ENCODE measurements around the gene TCERG1L. TPM values are rescaled to one million over a fixed set of nuclear protein-coding genes. Genes with fewer than 3 reads are reported as not detected.

The TCERG1L gene
- total RNA-seq, 2 donors from 2014 or later: 1.6 to 4.5 TPM

GRCh38 chr10:131274883-131275282, 36.6 kb downstream of the TCERG1L start:
- H3K36me3 ChIP-seq (ENCODE audit: control insufficient read depth, insufficient read depth, low read length): no peaks in the 10 kb centered on the region
- H3K27ac Mint-ChIP-seq: no peak overlapping the region
- H3K27me3 Mint-ChIP-seq (ENCODE audit: insufficient read depth): peaks cover 5% of the 10 kb centered on the region
- no peak overlapping the region for H3K4me3 ChIP-seq (ENCODE audit: low read length)
- H3K4me3 Mint-ChIP-seq: no peak overlapping the region
- H3K9ac ChIP-seq (ENCODE audit: extremely low read depth, low read length, poor library complexity, severe bottlenecking): no peak overlapping the region
- no peaks in the 10 kb centered on the region for H3K27me3 ChIP-seq (ENCODE audit: control insufficient read depth, insufficient read depth, low read length, poor library complexity, severe bottlenecking)
- peaks cover 13% of the 10 kb centered on the region for H3K4me1 ChIP-seq (ENCODE audit: control insufficient read depth, insufficient read depth, low read length)
- H3K4me1 Mint-ChIP-seq: peaks cover 31% of the 10 kb centered on the region
- no peaks in the 10 kb centered on the region for H3K9me3 Mint-ChIP-seq
- no peaks in the 10 kb centered on the region for H3K9me3 ChIP-seq (ENCODE audit: control insufficient read depth, low read length)
- 93 to 94% methylated on average over 4 to 5 of the region's 5 CpGs for WGBS, 2 experiments (ENCODE audit: insufficient coverage in 1 of 2, insufficient read length in 1 of 2)
- no peak overlapping the region for H3K27ac ChIP-seq (ENCODE audit: low read depth, low read length)
- H3K36me3 Mint-ChIP-seq (ENCODE audit: low read depth): no peaks in the 10 kb centered on the region
- no peak for DNase-seq
- TF ChIP-seq CTCF (conservative IDR thresholded peaks at IDR 0.05): no peak

- no peak for TF ChIP-seq CTCF (conservative IDR thresholded peaks at IDR 0.05)
- H3K36me3 ChIP-seq (ENCODE audit: control insufficient read depth, insufficient read depth, low read length): no peaks in the 10 kb centered on the region
- Mint-ChIP-seq H3K27me3 (ENCODE audit: insufficient read depth) (peaks cover 5% of the 10 kb centered on the region), H3K4me3 (no peak overlapping the region), H3K36me3 (ENCODE audit: low read depth) (no peaks in the 10 kb centered on the region), H3K9me3 (no peaks in the 10 kb centered on the region), H3K4me1 (peaks cover 32% of the 10 kb centered on the region), H3K27ac (no peak overlapping the region)
- no peak overlapping the region for H3K9ac ChIP-seq (ENCODE audit: extremely low read depth, low read length, poor library complexity, severe bottlenecking)
- no peaks in the 10 kb centered on the region for H3K27me3 ChIP-seq (ENCODE audit: control insufficient read depth, insufficient read depth, low read length, poor library complexity, severe bottlenecking)
- no peaks in the 10 kb centered on the region for H3K9me3 ChIP-seq (ENCODE audit: control insufficient read depth, low read length)
- peak; percentile 32 for DNase-seq
- no peak overlapping the region for H3K27ac ChIP-seq (ENCODE audit: low read depth, low read length)
- 89 to 96% methylated on average over 18 to 19 of the region's 19 CpGs for WGBS, 2 experiments (ENCODE audit: insufficient coverage in 1 of 2, insufficient read length in 1 of 2)
- peaks cover 10% of the 10 kb centered on the region for H3K4me1 ChIP-seq (ENCODE audit: control insufficient read depth, insufficient read depth, low read length)
- H3K4me3 ChIP-seq (ENCODE audit: low read length): no peak overlapping the region
Observed at GRCh38 chr10:131274133-131274880, 37.2 kb downstream of the TCERG1L start.

- Mint-ChIP-seq H3K27ac (no peak overlapping the region), H3K36me3 (ENCODE audit: low read depth) (no peaks in the 10 kb centered on the region), H3K4me1 (peaks cover 30% of the 10 kb centered on the region), H3K9me3 (no peaks in the 10 kb centered on the region), H3K4me3 (no peak overlapping the region), H3K27me3 (ENCODE audit: insufficient read depth) (peaks cover 8% of the 10 kb centered on the region)
- Histone ChIP-seq H3K9ac (ENCODE audit: extremely low read depth, low read length, poor library complexity, severe bottlenecking) (no peak overlapping the region), H3K36me3 (ENCODE audit: control insufficient read depth, insufficient read depth, low read length) (no peaks in the 10 kb centered on the region), H3K4me1 (ENCODE audit: control insufficient read depth, insufficient read depth, low read length) (peaks cover 5% of the 10 kb centered on the region), H3K9me3 (ENCODE audit: control insufficient read depth, low read length) (no peaks in the 10 kb centered on the region), H3K4me3 (ENCODE audit: low read length) (no peak overlapping the region), H3K27me3 (ENCODE audit: control insufficient read depth, insufficient read depth, low read length, poor library complexity, severe bottlenecking) (no peaks in the 10 kb centered on the region), H3K27ac (ENCODE audit: low read depth, low read length) (no peak overlapping the region)
- TF ChIP-seq CTCF (conservative IDR thresholded peaks at IDR 0.05): no peak
- 92 to 100% methylated on average over 3 to 10 of the region's 10 CpGs for WGBS, 2 experiments (ENCODE audit: insufficient coverage in 1 of 2, insufficient read length in 1 of 2)
- DNase-seq: peak; percentile 33
Observed at GRCh38 chr10:131273476-131273875, 38.0 kb downstream of the TCERG1L start.

All from endodermal cell (in vitro differentiated cells).